ENCODE measurements around the gene ATG4D.

DNA sequence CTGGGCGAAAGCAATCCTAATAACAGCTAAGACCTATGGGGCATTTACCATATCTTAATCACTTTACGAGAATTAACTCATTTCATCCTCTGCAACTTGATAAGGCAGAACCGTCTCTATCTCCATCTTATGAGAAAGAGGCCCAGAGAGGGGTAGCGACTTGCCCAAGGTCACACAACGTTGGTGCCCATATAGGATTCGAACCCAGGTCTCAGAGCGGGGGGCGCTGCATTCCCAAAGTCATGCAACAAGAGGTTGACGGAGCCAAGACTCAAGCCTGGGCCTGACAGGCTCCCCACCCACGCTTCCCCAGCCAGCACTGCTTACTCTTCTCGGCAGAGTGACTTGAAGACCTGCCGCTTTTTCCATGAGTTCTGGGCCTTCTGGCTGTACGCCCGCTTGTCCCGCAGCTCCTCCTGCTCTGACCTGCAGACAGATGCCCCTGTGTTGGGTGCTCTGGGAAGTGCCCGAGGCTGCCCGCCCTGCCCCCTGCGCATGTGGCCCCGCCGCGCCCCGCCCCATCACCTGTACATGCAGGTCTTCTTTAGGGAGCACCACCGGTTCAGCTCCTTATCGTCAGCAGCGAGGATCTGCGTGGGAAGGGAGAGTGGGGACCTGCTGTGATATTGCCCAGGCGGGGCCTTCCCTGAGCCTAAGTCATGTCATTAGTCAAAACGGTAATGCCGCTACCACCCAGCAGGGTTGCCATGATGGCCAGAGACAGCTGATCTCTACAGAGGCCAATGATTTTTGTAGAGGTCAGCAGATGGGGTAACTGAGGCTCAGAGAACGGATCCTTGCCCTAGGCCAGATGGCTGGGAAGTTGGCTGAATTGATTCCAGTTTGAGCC, 11.3 kb downstream of the ATG4D start:
- TF ChIP-seq, protein P1, sequence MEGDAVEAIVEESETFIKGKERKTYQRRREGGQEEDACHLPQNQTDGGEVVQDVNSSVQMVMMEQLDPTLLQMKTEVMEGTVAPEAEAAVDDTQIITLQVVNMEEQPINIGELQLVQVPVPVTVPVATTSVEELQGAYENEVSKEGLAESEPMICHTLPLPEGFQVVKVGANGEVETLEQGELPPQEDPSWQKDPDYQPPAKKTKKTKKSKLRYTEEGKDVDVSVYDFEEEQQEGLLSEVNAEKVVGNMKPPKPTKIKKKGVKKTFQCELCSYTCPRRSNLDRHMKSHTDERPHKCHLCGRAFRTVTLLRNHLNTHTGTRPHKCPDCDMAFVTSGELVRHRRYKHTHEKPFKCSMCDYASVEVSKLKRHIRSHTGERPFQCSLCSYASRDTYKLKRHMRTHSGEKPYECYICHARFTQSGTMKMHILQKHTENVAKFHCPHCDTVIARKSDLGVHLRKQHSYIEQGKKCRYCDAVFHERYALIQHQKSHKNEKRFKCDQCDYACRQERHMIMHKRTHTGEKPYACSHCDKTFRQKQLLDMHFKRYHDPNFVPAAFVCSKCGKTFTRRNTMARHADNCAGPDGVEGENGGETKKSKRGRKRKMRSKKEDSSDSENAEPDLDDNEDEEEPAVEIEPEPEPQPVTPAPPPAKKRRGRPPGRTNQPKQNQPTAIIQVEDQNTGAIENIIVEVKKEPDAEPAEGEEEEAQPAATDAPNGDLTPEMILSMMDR (IDR thresholded peaks at IDR 0.05) = no peak
- no peak for TF ChIP-seq POLR2A (IDR thresholded peaks at IDR 0.05)
